Liver (tissue), 9 donors: ENCODE results near the gene AXDND1. TPM values are rescaled to one million over a fixed set of nuclear protein-coding genes. Genes with fewer than 3 reads are reported as not detected.

Experiments used
- DNase-seq: peaks from one replicate; pipeline ENCODE4 v3.0.0-alpha.2; 2017; ENCODE audit warnings: low spot score
- H3K27ac ChIP-seq, 2 donors: one replicate each; pipeline ENCODE4 v1.7.0; 2013; ENCODE audit warnings: inconsistent platforms in 2 of 2, low read length in 2 of 2, control low read depth in 1 of 2, low read depth in 1 of 2, mild to moderate bottlenecking in 1 of 2
- H3K27me3 ChIP-seq, 4 donors: one replicate each; pipeline versions ENCODE4 v1.6.1 to v1.7.0; 2013; ENCODE audit warnings: low read length in 3 of 4, inconsistent platforms in 1 of 4, mild to moderate bottlenecking in 1 of 4, moderate library complexity in 1 of 4; ENCODE audit not compliant: control insufficient read depth in 4 of 4, insufficient read depth in 4 of 4
- H3K36me3 ChIP-seq, 4 donors: one replicate each; pipeline versions ENCODE4 v1.6.1 to v1.7.0; 2013; ENCODE audit warnings: low read length in 3 of 4, mild to moderate bottlenecking in 3 of 4, low read depth in 1 of 4, moderate library complexity in 1 of 4; ENCODE audit not compliant: control insufficient read depth in 4 of 4, insufficient read depth in 3 of 4
- H3K4me1 ChIP-seq, 4 donors: one replicate each; pipeline versions ENCODE4 v1.6.1 to v1.7.0; 2013; ENCODE audit warnings: low read length in 3 of 4, mild to moderate bottlenecking in 3 of 4, moderate library complexity in 1 of 4; ENCODE audit not compliant: control insufficient read depth in 4 of 4, insufficient read depth in 4 of 4
- H3K4me3 ChIP-seq, 3 donors: one replicate each; pipeline versions ENCODE4 v1.6.1 to v1.7.0; 2013; ENCODE audit warnings: low read length in 3 of 3, control low read depth in 1 of 3, low read depth in 1 of 3, mild to moderate bottlenecking in 1 of 3
- H3K9ac ChIP-seq, 2 donors: one replicate each; pipeline ENCODE4 v1.7.0; 2013; ENCODE audit warnings: low read length in 2 of 2, mild to moderate bottlenecking in 2 of 2, moderate library complexity in 2 of 2, control low read depth in 1 of 2, low read depth in 1 of 2
- H3K9me3 ChIP-seq, 4 donors: one replicate each; pipeline versions ENCODE4 v1.6.1 to v1.7.0; 2013; ENCODE audit warnings: low read length in 3 of 4; ENCODE audit not compliant: control insufficient read depth in 4 of 4
- ATF3 ChIP-seq: IDR thresholded peaks from 2 replicates; pipeline ENCODE4 v1.6.1; 2016; ENCODE audit warnings: antibody characterized with exemption
- CTCF ChIP-seq: fragments of 150-350 bp; IDR thresholded peaks from 2 replicates; pipeline ENCODE4 v1.5.1; 2017; ENCODE audit warnings: improper control_type of control experiment, low read depth, low read length; ENCODE audit not compliant: missing input control
- EGR1 ChIP-seq, 2 donors: IDR thresholded peaks; 2 replicates each; pipeline ENCODE4 v1.6.1; 2016 to 2018; ENCODE audit warnings: antibody characterized with exemption in 2 of 2, low read depth in 2 of 2
- FOXA1 ChIP-seq: IDR thresholded peaks from 2 replicates; pipeline ENCODE4 v1.6.1; 2016; ENCODE audit warnings: antibody characterized with exemption
- FOXA2 ChIP-seq: IDR thresholded peaks from 2 replicates; pipeline ENCODE4 v1.6.1; 2016; ENCODE audit warnings: antibody characterized with exemption
- HNF4A ChIP-seq, 2 donors: conservative IDR thresholded peaks; 2 replicates each; pipeline ENCODE4 v1.6.1; 2016; ENCODE audit warnings: antibody characterized with exemption in 2 of 2, mild to moderate bottlenecking in 2 of 2
- HNF4G ChIP-seq: IDR thresholded peaks from 2 replicates; pipeline ENCODE4 v1.6.1; 2016; ENCODE audit warnings: antibody characterized with exemption
- MAX ChIP-seq: IDR thresholded peaks from 2 replicates; pipeline ENCODE4 v1.6.1; 2016; ENCODE audit warnings: antibody characterized with exemption
- RAD21 ChIP-seq, 2 donors: IDR thresholded peaks; 2 replicates each; pipeline ENCODE4 v1.6.1; 2016; ENCODE audit warnings: antibody characterized with exemption in 2 of 2, mild to moderate bottlenecking in 2 of 2
- REST ChIP-seq: IDR thresholded peaks from 2 replicates; pipeline ENCODE4 v1.6.1; 2016; ENCODE audit warnings: antibody characterized with exemption, mild to moderate bottlenecking
- RXRA ChIP-seq, 2 donors: IDR thresholded peaks; 2 replicates each; pipeline ENCODE4 v1.6.1; 2017 to 2018; ENCODE audit warnings: antibody characterized with exemption in 2 of 2, mild to moderate bottlenecking in 1 of 2
- SP1 ChIP-seq: IDR thresholded peaks from 2 replicates; pipeline ENCODE4 v1.6.1; 2018; ENCODE audit warnings: antibody characterized with exemption, mild to moderate bottlenecking
- TAF1 ChIP-seq: conservative IDR thresholded peaks from 2 replicates; pipeline ENCODE4 v1.6.1; 2016; ENCODE audit warnings: antibody characterized with exemption, mild to moderate bottlenecking
- YY1 ChIP-seq: IDR thresholded peaks from 2 replicates; pipeline ENCODE4 v1.6.1; 2016; ENCODE audit warnings: antibody characterized with exemption, mild to moderate bottlenecking
- ZBTB33 ChIP-seq: IDR thresholded peaks from 2 replicates; pipeline ENCODE4 v1.6.1; 2016; ENCODE audit warnings: antibody characterized with exemption
- WGBS: extraction: QIAGEN DNeasy Blood & Tissue Kit; methylation state at CpG from one replicate; pipeline ENCODE4 v1.1.7; 2013; 5-methylcytosine and 5-hydroxymethylcytosine counted together
- polyA plus RNA-seq, 2 donors: library from polyadenylated mRNA; stranded (reverse) in 1 of 2; unstranded in 1 of 2; fragments of 200-250 nt in 1 of 2; fragments of >200 nt in 1 of 2; fragmentation: Nextera tagmentation in 1 of 2; extraction: Ambion mirVana in 1 of 2; gene quantifications; one replicate each; pipeline versions ENCODE4 v1.2.1 to v1.2.3, GENCODE V29; 2013 to 2015
- total RNA-seq, 2 donors: library from RNA; depleted of rRNA; stranded (reverse); fragments of >200 nt; gene quantifications; one replicate each; pipeline ENCODE4 v1.2.3, GENCODE V29; 2014
- donor health status: healthy.
- donor health status: healthy.
- donor health status: healthy.
- donor health status: healthy.
- donor health status: healthy.

The AXDND1 gene
- total and polyA plus RNA-seq, 4 donors, result 0.25 TPM; not detected in 3

- TF ChIP-seq CTCF, result no peak
Measured at GRCh38 chr1:179598631-179599030, 232.9 kb downstream of the AXDND1 start (continued).

GRCh38 chr1:179599623-179600249 lies 234.0 kb downstream of the AXDND1 start:
- TF ChIP-seq REST (no peak), FOXA1 (peak; percentile 29), RAD21 (IDR thresholded peaks at IDR 0.05) (peak; percentile 62 to 68), HNF4A (conservative IDR thresholded peaks at IDR 0.05) (no peak), SP1 (no peak), ATF3 (no peak), MAX (no peak), CTCF (peak; percentile 40), TAF1 (no peak), FOXA2 (peak; percentile 80)
- Histone ChIP-seq H3K27ac (no peak overlapping the region), H3K27me3 (peaks cover 0 to 5% (median 1%) of the 10 kb centered on the region in 4 donors), H3K4me1 (no peaks in the 10 kb centered on the region), H3K4me3 (no peak overlapping the region), H3K36me3 (no peaks in the 10 kb centered on the region), H3K9me3 (peaks cover 0 to 5% (median 0%) of the 10 kb centered on the region in 4 donors), H3K9ac (no peak overlapping the region)
- DNase-seq, result no peak

- H3K27ac ChIP-seq, result no peak overlapping the region
- TF ChIP-seq YY1 (no peak), SP1 (no peak), FOXA1 (no peak), HNF4A (conservative IDR thresholded peaks at IDR 0.05) (no peak), HNF4G (no peak), RXRA (IDR thresholded peaks at IDR 0.05) (no peak), REST (no peak), EGR1 (IDR thresholded peaks at IDR 0.05; ENCODE audit: low read depth in 2 of 2) (no peak), RAD21 (IDR thresholded peaks at IDR 0.05) (no peak), ZBTB33 (no peak)
- H3K9me3 ChIP-seq, result peaks cover 0 to 5% (median 2%) of the 10 kb centered on the region in 4 donors
- peaks cover 0 to 3% (median 1%) of the 10 kb centered on the region in 4 donors for H3K27me3 ChIP-seq
- no peak overlapping the region for H3K4me3 ChIP-seq
- H3K36me3 ChIP-seq, result no peaks in the 10 kb centered on the region
- no peaks in the 10 kb centered on the region for H3K4me1 ChIP-seq
- no peak overlapping the region for H3K9ac ChIP-seq
- no peak for DNase-seq
- 88% methylated on average over 1 of the region's 1 CpG for WGBS
Measured at GRCh38 chr1:179601093-179601492, 235.3 kb downstream of the AXDND1 start.
